ENCODE results near the gene CCDC68. TPM values are rescaled to one million over a fixed set of nuclear protein-coding genes. Genes with fewer than 3 reads are reported as not detected.

The CCDC68 gene
- total RNA-seq, 4 donors from 2014 or later = 3.9 to 19.7 (median 5.8) TPM

GRCh38 chr18:54939361-54939917 is 19.8 kb downstream of the CCDC68 start:
- no peaks in the 10 kb centered on the region for H3K9me3 ChIP-seq
- H3K27me3 ChIP-seq = no peaks in the 10 kb centered on the region
- no peak for DNase-seq (ENCODE audit: low spot score in 2 of 2)
- 92 to 94% methylated on average over 7 of the region's 7 CpGs for WGBS, 2 donors
- H3K27ac ChIP-seq = no peak overlapping the region
- no peak for TF ChIP-seq EP300 (IDR thresholded peaks at IDR 0.05)
- TF ChIP-seq POLR2A (IDR thresholded peaks at IDR 0.05) = no peak
- TF ChIP-seq CTCF (IDR thresholded peaks at IDR 0.05) = no peak
- no peaks in the 10 kb centered on the region for H3K4me1 ChIP-seq
- H3K36me3 ChIP-seq = no peaks in the 10 kb centered on the region
- no peak overlapping the region for H3K4me3 ChIP-seq

- no peaks in the 10 kb centered on the region for H3K27me3 ChIP-seq
- H3K27ac ChIP-seq = no peak overlapping the region
- H3K4me3 ChIP-seq = no peak overlapping the region
- 96% methylated on average over 3 of the region's 3 CpGs for WGBS, 2 donors
- H3K9me3 ChIP-seq = no peaks in the 10 kb centered on the region
- no peaks in the 10 kb centered on the region for H3K4me1 ChIP-seq
- H3K36me3 ChIP-seq = no peaks in the 10 kb centered on the region
- no peak for TF ChIP-seq EP300 (IDR thresholded peaks at IDR 0.05)
- no peak for TF ChIP-seq POLR2A (IDR thresholded peaks at IDR 0.05)
- no peak for TF ChIP-seq CTCF (IDR thresholded peaks at IDR 0.05)
- no peak for DNase-seq (ENCODE audit: low spot score in 2 of 2)
Observed at GRCh38 chr18:54938506-54938905, 20.8 kb downstream of the CCDC68 start.

GRCh38 chr18:54932472-54932871 is 26.8 kb downstream of the CCDC68 start:
- H3K4me3 ChIP-seq = no peak overlapping the region
- no peaks in the 10 kb centered on the region for H3K36me3 ChIP-seq
- no peaks in the 10 kb centered on the region for H3K4me1 ChIP-seq
- no peak overlapping the region for H3K27ac ChIP-seq
- no peak for DNase-seq (ENCODE audit: low spot score in 2 of 2)
- no peaks in the 10 kb centered on the region for H3K9me3 ChIP-seq
- no peaks in the 10 kb centered on the region for H3K27me3 ChIP-seq
- whole genome bisulfite sequencing, 2 donors = 0 to 83% methylated on average over 1 of the region's 1 CpG
- TF ChIP-seq POLR2A (IDR thresholded peaks at IDR 0.05) (no peak), CTCF (IDR thresholded peaks at IDR 0.05) (no peak), EP300 (IDR thresholded peaks at IDR 0.05) (no peak)

GRCh38 chr18:54931152-54931551 is 28.1 kb downstream of the CCDC68 start:
- H3K27me3 ChIP-seq = no peaks in the 10 kb centered on the region
- TF ChIP-seq CTCF (IDR thresholded peaks at IDR 0.05) (no peak), EP300 (IDR thresholded peaks at IDR 0.05) (no peak), POLR2A (IDR thresholded peaks at IDR 0.05) (no peak)
- 88 to 93% methylated on average over 4 of the region's 4 CpGs for WGBS, 2 donors
- DNase-seq (ENCODE audit: low spot score in 2 of 2) = no peak
- no peak overlapping the region for H3K4me3 ChIP-seq
- H3K27ac ChIP-seq = no peak overlapping the region
- H3K4me1 ChIP-seq = no peaks in the 10 kb centered on the region
- no peaks in the 10 kb centered on the region for H3K36me3 ChIP-seq
- no peaks in the 10 kb centered on the region for H3K9me3 ChIP-seq

- Histone ChIP-seq H3K9me3 (no peaks in the 10 kb centered on the region), H3K36me3 (no peaks in the 10 kb centered on the region), H3K4me3 (no peak overlapping the region), H3K27me3 (no peaks in the 10 kb centered on the region), H3K4me1 (no peaks in the 10 kb centered on the region), H3K27ac (no peak overlapping the region)
- WGBS, 2 donors = 75 to 84% methylated on average over 2 of the region's 2 CpGs
- no peak for DNase-seq (ENCODE audit: low spot score in 2 of 2)
- TF ChIP-seq CTCF (IDR thresholded peaks at IDR 0.05) (no peak), POLR2A (IDR thresholded peaks at IDR 0.05) (no peak), EP300 (IDR thresholded peaks at IDR 0.05) (no peak)
Observed at GRCh38 chr18:54928236-54928635, 31.0 kb downstream of the CCDC68 start.
